Measurements from ENCODE around the gene WWOX.
A peak's percentile ranks its signal among the peaks of the same experiment; 100 is the strongest.

The WWOX gene

DNA sequence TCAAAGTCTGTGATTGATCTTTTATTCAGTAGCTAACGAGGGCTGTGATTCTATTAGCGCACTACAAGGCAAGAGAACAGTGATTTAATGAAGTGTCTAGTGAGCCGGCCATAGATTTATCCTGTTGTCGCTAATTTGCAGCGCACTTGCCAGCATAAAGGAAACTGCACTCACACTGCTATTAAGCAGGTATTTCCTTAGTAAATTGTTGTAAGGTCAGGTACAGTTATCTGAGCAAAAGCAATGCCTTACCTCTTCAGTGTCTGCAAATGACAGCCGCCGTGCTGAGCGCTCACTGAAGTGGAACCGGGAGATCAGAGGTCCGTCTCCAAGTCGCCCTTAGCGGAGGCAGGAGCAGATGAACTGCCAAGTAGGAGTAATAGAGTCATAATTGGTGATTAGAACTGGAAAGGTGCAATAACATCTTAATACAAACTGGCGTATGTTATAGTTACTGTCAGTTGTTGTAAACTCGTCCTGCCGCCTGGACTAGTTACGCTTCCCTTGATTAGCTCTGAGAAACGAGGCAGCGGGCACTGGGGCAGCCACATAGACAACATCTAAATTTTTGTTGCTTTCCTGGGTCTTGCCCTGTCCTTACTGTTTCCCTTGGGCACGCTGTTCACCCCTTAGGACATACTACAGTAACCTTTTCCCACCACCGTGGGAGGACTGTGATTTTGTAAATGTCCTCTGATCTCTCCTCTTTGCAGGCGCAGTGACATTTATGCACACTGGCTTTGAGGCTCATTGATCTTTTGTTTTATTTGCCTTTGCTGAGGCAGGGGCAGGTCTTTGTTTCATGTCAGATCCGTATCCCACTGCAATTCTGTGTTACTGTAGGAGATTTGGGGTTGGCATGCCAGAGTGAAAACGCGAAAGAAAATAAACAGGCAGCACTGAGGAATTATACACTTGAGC is 363.1 kb downstream of the WWOX start:
- no peak for DNase-seq

DNA sequence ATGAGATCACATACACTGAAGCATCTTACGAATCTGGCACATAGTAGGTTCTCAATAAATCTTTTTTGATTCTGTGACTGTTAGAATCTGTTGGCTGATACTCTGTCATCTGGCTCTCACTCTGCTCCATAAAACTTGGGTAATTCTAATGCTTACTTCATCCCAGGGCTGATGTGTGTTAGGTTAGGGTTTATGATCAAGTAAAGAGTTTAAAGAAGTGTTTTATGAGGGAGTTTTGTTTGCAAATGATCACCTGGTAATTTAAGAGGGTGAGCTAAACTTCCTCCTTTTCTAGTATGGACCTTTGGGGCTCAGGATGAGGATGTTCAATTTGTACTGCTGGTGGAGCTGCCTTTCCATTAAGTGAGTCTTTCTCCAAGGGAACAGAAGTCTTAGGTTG is 364.1 kb downstream of the WWOX start:
- DNase-seq: no peak

DNA sequence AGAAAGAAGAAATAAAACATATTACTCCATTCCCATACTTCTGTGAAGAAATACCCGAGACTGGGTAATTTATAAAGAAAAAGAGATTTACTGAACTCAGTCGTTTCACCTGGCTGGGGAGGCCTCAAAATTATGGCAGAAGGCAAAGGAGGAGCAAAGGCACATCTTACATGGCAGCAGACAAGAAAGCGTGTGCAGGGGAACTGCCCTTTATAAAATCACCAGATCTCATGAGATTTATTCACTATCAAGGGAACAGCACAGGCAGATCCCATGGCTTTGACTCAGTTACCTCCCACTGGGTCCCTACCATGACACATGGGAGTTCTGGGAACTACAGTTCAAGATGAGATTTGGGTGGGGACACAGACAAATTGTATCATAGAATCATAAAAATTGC is 365.4 kb downstream of the WWOX start:
- DNase-seq: no peak

DNA sequence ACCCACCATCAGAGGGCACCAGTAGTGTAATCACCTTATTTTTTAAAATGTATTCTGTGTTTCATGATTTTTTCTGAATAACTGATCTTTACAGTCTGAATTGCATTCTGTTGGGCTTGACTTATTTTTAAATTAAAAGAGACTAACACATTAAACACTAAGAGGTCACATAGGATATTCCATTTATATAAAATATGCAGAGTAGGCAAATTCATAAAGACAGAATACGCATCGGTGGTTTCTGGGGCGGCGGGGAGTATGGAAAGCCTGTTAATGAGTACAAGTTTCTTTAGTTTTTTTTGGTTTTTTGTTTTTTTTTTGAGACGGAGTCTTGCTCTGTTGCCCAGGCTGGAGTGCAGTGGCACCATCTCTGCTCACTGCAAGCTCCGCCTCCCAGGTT is 366.3 kb downstream of the WWOX start:
- DNase-seq: no peak

DNA sequence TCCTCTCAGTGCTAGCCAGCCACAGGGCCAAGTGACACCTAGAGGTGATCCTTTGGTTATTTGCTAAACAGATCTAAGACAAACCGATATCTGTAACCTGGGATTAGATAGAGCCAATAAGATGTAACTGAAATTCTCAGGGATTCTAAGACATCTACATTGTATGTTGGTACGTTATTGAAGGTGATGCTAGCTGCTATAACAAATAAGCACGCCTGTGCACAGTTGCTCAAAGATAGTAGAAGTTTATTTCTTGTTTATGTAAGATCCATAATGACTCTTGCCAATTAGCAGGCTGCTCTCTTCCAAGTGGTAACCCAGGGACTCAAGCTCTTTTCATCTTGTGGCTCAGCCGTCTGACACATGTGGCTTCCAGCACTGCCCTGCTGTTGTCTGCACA is 370.3 kb downstream of the WWOX start:
- DNase-seq: no peak

DNA sequence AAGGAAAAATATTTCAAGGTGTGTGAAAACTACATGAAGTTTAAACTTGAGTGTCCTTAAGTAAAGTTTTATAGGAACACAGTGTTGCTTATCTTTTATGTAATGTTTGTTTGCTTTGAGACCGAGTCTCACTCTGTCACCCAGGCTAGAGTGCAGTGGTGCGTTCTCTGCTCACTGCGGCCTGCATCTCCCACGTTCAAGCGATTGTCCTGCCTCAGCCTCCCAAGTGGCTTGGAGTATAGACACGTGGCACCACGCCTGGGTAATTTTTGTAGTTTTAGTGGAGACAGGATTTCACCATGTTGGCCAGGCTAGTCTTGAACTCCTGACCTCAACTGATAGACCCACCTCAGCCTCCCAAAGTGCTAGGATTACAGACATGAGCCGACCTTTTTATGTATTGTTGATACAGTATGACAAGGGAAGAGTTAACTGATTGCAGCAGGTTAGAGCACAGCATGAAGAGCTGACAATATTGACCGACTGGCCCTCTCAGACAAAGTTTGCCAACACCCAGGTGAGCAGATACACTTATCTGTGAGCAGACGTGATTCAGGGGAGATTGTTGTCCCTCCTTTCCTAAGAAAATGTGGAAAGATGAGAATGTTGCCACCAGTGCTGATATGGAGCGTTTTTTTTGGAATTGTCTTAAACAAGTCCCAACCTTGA is 373.7 kb downstream of the WWOX start:
- DNase-seq: no peak

DNA sequence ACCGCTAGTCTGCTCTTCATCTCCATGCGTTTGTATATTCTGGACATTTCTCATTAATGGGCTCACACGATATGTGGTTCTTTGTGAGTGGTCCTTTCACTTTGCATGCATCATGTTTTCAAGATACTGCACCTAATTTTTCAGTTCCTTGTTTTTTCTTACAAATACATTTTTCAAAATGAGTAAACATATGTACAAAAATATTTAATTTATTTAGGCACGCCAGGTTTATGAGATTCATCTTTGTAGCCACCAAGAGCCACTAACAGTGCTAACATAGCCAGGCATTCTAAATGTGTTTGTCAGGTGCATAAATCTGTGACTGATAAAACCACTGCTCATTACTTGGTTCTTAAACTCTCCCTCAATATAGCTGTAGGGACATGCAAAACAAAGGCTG is 375.3 kb downstream of the WWOX start:
- no peak for DNase-seq

DNA sequence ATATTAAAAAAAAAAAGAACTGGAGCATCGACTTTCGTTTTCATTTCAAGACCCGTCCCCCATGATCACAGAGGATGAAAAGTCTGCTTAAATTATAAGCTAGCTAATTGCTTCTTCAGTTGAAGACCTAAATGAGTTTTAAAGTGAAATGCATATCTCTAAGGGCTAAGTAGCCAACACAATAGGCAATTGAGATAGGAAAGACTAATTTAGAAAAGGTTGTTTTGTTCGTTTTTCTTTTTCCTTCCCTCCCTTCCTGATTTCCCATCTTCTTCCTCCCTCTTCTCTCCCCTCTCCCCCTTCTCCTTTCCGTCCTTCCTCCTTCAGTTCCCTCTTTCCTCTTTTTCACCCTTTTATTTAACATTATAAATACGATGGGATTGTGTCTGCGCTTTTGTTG is 377.2 kb downstream of the WWOX start:
- no peak for DNase-seq

DNA sequence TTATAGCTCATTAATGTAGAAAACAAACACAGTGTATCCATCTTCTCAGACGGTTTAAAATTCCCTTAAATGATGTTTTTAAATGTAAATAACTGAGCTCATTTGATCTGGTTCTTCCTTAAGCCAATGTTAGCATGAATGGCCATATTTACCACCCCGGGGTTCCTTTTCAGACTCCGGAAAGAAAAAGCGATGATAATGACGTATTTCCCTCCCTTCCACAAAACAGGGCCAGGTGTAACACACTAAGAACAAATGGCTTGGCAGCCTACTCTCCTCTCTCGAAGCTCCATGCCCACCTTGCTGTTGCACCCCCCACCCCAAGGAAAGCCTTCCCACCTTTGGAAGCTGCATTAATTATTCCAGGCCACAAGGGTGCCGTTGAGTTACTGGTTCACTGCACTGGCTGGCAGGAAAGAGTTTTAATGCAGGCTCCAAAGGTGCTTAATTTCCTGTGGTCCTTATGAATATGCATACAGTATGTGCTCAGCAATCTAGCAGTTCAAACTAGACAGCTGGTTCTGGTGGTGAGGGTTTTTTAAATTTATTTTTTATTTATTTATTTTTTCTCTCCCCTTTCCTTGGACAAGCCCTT is 378.9 kb downstream of the WWOX start:
- DNase-seq: peak in 1 of 51 donors; percentile 16

DNA sequence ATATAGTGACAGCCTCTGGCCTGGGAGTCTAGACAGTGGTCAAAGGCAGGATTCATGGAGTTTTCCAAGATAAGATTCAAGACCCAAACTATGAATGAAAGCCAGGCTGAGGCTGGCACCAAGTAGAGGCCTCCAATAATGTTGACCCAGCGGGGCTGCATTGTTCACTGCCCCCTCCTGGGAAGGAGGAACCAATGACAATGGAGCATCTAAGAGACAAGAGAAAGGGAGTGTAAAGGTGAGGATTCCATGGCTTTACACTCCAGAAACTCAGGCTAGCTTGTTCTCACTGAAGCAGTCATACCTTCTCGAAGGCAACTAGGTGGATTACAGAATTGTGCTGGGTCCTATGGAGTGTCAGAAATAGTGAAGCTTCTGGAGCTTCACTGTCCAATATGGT is 380.3 kb downstream of the WWOX start:
- DNase-seq: no peak

DNA sequence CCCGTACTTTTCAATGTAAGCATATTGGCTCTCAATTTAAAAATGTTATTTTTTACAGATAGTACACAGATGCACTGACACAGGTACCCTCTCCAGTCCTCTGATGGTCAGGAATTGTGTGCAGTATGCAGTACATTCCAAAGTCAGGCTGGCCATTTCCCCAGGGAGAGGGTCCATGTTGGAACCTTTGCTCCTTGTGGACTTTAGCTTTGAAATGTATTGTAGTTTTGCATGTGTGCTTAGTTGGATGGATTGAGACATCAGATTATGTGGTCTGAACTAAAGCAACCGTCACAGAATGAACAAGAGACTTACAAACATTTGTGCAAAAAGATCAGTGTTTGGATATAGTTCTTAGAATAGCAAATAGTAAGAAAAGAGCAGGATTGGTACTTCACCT is 381.1 kb downstream of the WWOX start:
- no peak for DNase-seq

DNA sequence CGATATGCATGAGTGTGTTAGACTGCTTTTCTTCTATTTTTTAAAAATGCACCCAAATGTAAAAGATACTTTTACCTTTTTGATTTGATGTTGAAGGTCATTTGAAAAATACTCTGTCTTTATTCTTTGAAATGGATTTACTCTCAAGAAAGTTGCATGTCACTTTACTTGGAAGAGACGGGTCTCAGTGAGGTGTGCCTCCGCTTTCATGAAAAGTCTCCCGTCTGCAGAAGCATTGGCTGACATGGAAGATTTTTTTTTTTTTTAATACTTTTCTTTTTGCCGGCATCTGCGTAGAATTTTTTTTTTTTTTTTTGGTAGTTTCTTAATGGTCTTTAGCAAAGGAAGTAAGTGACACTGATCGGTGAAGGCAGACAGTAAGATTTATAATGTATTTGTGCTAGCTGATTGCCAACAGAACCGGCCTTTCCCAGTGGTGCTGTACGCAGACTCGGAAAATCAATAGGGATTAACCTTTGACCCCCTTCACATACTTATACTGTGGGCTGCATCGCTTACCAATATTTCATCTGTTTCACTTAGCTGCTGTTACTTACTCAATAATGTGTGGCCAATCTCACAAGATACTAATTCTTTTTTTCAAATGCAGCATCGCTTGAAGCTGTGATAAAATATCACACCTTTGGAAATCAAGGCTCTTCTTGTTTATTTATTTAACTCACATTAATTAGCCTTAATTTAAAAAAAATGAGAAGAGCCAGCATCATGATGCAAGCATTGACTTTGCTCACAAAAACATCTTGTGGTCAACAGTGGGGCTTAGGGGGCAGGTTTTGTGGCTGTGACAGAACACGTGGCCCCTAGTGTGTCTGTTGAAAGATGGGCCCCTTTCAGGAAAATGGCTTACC is 383.9 kb downstream of the WWOX start:
- no peak for DNase-seq

DNA sequence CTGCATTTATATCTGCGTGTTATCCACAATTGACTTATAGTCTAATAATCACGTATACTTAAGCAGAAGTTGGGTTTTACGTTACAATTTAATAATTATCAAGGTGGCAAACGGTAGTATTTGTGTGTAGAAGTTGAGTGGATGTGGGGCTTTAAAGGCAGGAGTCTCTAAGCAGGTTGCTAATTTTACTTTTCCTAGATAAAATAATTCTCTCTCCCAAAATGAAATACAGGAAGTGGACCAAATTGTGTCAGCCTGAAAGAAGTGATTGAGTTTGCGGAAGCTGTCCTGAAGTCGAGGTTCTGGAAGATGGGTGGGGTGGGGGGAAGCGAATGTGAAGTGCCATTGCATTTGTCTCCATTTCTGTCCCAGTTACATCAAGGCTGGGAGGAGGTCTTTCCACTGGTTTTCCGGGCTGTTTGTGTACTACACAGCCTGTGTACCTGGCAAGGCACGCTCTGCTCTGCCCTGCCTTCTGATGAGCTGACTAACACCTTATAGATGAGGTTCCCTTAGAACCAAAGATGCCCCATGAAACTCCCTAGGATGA is 385.1 kb downstream of the WWOX start:
- DNase-seq: no peak

DNA sequence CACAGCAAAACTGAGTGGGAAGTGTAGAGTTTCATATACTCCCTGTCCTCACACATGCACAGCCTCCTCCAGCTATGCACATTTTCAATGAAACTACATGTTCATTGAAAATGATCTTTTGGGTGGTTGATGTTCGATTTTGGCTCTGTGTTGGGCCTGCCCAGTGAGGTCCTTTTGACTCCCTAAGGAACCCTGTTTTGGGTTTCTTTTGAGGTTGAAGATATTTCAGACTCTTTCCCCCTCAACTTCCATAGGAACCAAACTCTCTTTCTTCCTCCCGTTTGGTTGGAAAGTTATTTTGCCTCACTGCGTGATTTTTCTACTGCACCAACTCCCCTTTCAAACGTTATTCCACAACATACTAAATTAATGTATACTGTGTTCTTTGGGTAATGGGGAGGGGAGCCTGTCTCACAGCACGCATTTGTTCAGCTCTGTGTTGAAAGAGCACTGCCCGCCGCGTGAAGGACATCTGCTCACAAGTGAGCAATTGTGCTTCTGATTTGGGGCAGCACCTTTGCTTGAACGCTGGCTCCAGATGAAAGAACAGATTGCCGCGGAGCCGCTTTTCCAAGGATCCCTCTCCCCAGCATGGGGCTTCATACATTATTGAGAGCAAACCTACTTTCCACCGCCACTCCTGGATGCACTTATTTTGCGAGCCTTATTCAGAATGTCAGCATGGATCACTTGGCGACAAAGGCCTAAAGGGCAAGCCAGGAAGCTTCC is 385.9 kb downstream of the WWOX start:
- DNase-seq: peak in 1 of 51 donors; percentile 3

DNA sequence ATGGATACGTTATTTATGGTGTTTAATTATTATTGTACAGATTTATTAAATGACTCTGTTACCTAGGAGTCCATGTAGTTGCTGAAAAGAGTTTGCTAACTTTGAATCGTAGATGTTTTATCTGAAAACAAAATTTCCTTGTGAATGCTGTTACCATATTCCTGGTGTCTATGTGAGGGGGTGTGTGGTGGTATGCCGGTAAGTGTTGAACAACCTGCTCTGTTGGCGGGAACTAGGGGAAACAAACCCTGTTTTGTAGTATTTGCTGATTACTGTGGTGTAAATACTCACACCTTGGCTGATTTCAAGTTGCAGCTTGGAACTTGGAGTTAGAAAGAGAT is 386.4 kb downstream of the WWOX start:
- DNase-seq: no peak

DNA sequence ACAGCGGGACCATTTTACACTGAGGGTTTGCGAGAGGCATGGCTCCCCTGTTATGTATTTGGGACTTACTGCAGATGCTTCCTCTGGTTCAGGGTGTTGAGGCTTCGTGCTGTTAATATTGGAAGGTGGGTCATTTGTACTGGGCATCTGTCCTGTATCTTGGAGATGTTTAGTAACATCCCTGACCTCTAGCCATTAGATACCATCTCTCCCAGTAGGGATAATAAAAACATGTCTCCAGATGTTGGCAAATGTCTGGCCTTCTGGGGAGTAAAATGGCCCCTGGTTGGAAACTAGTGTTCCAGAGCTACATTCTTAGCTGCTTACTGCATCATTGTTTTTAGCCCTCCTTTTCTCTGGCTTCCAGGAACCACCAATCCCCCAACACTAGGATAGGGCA is 388.0 kb downstream of the WWOX start:
- no peak for DNase-seq

DNA sequence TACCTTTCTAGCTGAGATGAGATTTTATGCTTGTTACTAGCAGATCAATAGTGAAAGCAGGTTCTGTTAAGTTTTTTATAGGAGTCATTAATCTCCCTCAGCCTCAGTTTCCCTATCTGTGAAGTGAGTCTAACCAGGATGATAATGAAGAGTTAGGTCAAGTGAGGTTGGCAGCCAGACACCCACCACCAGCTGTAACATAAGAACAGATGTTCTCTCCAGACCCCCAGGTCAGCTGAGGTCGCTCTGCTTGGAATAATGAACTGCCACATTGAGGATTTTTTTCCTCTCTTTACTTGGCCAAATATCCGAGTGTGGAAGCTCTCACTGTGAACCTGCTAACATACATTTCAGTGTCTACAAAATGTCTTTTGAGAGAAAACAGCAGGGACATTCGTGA is 389.6 kb downstream of the WWOX start:
- no peak for DNase-seq

DNA sequence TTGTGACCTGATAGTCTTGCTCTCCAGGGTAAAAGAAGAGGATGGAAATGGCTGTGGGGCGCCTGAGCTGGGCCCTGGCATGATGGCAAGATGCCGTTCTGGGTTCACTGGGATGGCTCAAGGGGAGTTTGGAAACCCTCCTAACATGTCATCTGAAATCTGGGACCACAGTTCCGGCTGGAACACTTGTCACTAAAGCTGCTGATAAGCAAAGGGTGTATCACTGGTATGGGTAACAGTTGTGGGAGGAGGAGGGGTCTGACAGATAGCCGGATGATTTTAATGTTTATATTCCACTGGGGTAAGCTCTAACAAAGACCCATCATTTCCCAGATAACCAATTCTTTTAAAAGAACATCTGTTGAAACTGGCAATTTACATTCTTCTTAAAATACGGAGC is 390.2 kb downstream of the WWOX start:
- no peak for DNase-seq

DNA sequence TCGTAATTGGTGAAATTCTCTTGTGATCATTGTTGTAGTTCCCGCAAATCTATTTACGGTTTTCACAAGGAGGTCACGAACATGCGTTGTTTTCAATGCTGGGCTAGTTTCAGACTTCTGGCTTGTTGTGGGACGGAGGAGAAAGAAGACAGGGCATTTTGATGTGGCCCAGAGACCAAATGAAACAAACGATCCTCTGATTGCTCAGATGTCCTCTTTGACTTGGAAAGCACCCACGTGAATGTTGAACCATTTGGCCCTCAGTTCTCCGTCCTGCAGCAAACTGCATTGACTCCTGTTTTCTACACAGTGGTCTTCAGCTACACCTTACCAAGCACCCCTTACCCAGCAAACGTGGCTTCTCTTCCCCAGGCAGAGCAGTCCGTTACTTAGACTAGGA is 391.0 kb downstream of the WWOX start:
- DNase-seq: peak in 3 of 51 donors; percentile 17 to 44 (median 37)

DNA sequence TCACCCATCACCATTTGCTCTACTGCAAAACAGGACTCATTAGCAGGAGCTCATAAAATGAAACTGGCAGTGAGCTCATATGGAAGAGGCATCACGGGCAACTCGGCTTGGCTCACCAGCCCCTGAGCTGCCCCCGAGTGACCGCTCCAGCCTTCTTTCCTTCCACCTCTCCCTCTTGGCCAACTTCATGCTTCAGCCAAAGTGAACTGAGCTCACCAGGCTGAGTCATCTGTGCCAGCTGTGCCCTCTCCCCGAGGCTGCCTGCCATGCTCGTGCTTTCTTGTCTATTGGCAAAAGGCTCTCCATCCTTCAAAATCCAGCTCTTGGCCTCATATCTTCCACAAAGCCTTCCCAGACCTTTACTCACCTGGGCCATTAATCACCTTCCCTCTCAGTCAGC is 391.4 kb downstream of the WWOX start:
- DNase-seq: peak in 33 of 51 donors; percentile 4 to 68 (median 27)

DNA sequence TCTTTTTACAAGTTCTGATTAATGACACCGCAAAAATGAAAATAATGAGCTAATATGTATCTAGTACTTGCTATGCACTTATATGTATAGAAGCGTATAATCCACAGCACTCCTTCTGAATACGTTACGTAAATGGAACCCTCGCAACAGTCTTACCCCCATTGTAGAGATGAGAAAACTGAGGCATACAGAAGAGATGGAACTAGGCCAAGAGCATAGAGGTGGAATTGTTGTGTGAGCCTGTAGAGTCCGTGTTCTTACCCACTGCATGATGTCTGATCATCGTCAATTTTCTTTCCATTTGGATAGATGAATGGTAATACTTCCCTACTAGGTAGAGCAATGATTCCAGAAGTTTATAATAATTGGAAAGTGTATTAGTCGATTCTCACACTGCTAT is 394.1 kb downstream of the WWOX start:
- no peak for DNase-seq
